Upper lobe of left lung (tissue), 6 donors: ENCODE measurements around the gene TASOR2. TPM values are rescaled to one million over a fixed set of nuclear protein-coding genes. Genes with fewer than 3 reads are reported as not detected.

ENCODE experiments used
- ATAC-seq, 2 donors: fragments of 200-7000 bp; cut with Tn5 transposase; one replicate each; pipeline ENCODE4 v1.9.1; 2022; ENCODE audit warnings: mild to moderate bottlenecking in 2 of 2, moderate library complexity in 2 of 2; ENCODE audit not compliant: low FRiP score in 2 of 2
- DNase-seq, 2 donors: peaks; one replicate each; pipeline ENCODE4 v3.0.0-alpha.2; 2019 to 2020
- H3K27ac ChIP-seq, 4 donors: fragments of 200-600 bp; sonication (generic); one replicate each; pipeline ENCODE4 v1.5.1; 2016 to 2019
- H3K27me3 ChIP-seq, 4 donors: fragments of 200-600 bp; sonication (generic); one replicate each; pipeline ENCODE4 v1.5.1; 2017 to 2019
- H3K36me3 ChIP-seq, 4 donors: fragments of 200-600 bp; sonication (generic); one replicate each; pipeline ENCODE4 v1.5.1; 2016 to 2019
- H3K4me1 ChIP-seq, 4 donors: fragments of 200-600 bp; sonication (generic); one replicate each; pipeline ENCODE4 v1.5.1; 2018 to 2019
- H3K4me3 ChIP-seq, 4 donors: fragments of 200-600 bp; sonication (generic); one replicate each; pipeline ENCODE4 v1.5.1; 2017 to 2019; ENCODE audit warnings: mild to moderate bottlenecking in 2 of 4, moderate library complexity in 1 of 4
- H3K9me3 ChIP-seq, 4 donors: fragments of 200-600 bp; sonication (generic); one replicate each; pipeline ENCODE4 v1.5.1; 2018 to 2019
- EP300 ChIP-seq, 4 donors: sonication (generic); formaldehyde crosslinking; IDR thresholded peaks; one replicate each; pipeline ENCODE4 v1.5.1; 2017; ENCODE audit warnings: antibody characterized with exemption in 4 of 4, control low read depth in 2 of 4
- POLR2A ChIP-seq, 4 donors: fragments of 450-650 bp; IDR thresholded peaks; one replicate each; pipeline ENCODE4 v1.5.1; 2016 to 2017; ENCODE audit warnings: antibody characterized with exemption in 4 of 4, mild to moderate bottlenecking in 2 of 4
- POLR2AphosphoS5 ChIP-seq, 2 donors: sonication (generic); formaldehyde crosslinking; IDR thresholded peaks; one replicate each; pipeline ENCODE4 v1.5.1; 2017; ENCODE audit warnings: antibody characterized with exemption in 2 of 2
- WGBS, 2 donors: methylation state at CpG; one replicate each; pipeline ENCODE4 v1.1.5; 2017 to 2018; 5-methylcytosine and 5-hydroxymethylcytosine counted together
- total RNA-seq, 6 donors: library from RNA; depleted of rRNA in 4 of 6; stranded (reverse); fragments of >200 nt in 4 of 6; gene quantifications; one replicate each; pipeline versions ENCODE4 v1.1.0 to v1.2.1, GENCODE V29; 2016 to 2021
- TF ChIP-seq, protein P1 (sequence below), 6 experiments: fragments of 450-650 bp in 4 of 6; fragments of 200-600 bp in 2 of 6; sonication (generic) in 2 of 6; IDR thresholded peaks; one replicate each; pipeline ENCODE4 v1.5.1; 2016 to 2019; ENCODE audit warnings: antibody characterized with exemption in 6 of 6
- donor health status: DM: no; HTN: no; CAD: no; lungs with moderate emphysema.
- donor health status: DM: no; HTN: yes; CAD: no; lungs with severe emphysema.

The TASOR2 gene
- total RNA-seq, 6 donors from 2014 or later, result 26.2 to 124 (median 65.3) TPM

DNA sequence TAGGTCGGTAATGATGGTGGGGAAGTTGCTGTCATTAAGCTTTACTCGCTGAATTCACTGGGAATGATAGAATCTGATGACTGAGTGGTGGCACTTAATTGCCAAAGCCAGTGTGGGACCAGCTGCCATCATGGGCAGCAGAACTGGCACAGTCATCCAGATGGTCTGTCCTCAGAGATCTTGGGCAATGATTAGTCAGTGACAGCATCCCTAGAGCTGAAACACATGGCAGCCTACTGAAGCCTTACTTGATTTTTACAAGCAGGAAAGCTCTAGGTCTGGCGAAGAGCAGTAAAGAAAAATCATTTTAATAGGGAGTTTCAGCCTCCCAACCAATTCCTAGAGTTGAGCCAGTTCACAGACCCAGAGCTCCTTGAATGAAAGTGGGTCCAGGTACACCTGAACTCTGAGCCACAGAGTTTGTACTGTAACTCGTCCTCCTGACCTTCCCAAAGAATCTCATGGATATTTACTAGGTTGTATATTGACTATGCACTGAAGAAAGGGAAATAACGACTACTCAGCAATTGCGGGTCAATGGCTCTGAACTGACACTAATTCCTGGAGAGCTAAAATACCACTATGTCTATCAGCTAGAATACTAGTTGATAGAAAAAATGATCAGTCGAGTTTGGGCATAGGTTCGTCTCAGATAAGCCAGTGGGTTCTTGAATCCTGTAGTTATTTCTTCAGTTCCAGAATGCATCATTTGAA lies 13.8 kb upstream of the TASOR2 start:
- Histone ChIP-seq H3K4me3 (no peak overlapping the region), H3K4me1 (peaks cover 6 to 14% (median 8%) of the 10 kb centered on the region in 4 donors), H3K27me3 (no peaks in the 10 kb centered on the region), H3K36me3 (no peaks in the 10 kb centered on the region), H3K9me3 (peaks cover 0 to 4% (median 1%) of the 10 kb centered on the region in 4 donors), H3K27ac (no peak overlapping the region)
- ATAC-seq, result no peak
- no peak for TF ChIP-seq POLR2AphosphoS5 (IDR thresholded peaks at IDR 0.05)
- no peak for TF ChIP-seq EP300 (IDR thresholded peaks at IDR 0.05)
- TF ChIP-seq POLR2A (IDR thresholded peaks at IDR 0.05), result no peak
- TF ChIP-seq, protein P1, sequence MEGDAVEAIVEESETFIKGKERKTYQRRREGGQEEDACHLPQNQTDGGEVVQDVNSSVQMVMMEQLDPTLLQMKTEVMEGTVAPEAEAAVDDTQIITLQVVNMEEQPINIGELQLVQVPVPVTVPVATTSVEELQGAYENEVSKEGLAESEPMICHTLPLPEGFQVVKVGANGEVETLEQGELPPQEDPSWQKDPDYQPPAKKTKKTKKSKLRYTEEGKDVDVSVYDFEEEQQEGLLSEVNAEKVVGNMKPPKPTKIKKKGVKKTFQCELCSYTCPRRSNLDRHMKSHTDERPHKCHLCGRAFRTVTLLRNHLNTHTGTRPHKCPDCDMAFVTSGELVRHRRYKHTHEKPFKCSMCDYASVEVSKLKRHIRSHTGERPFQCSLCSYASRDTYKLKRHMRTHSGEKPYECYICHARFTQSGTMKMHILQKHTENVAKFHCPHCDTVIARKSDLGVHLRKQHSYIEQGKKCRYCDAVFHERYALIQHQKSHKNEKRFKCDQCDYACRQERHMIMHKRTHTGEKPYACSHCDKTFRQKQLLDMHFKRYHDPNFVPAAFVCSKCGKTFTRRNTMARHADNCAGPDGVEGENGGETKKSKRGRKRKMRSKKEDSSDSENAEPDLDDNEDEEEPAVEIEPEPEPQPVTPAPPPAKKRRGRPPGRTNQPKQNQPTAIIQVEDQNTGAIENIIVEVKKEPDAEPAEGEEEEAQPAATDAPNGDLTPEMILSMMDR (IDR thresholded peaks at IDR 0.05), result no peak
- WGBS, 2 donors, result 63 to 70% methylated on average over 8 of the region's 8 CpGs
- no peak for DNase-seq

DNA sequence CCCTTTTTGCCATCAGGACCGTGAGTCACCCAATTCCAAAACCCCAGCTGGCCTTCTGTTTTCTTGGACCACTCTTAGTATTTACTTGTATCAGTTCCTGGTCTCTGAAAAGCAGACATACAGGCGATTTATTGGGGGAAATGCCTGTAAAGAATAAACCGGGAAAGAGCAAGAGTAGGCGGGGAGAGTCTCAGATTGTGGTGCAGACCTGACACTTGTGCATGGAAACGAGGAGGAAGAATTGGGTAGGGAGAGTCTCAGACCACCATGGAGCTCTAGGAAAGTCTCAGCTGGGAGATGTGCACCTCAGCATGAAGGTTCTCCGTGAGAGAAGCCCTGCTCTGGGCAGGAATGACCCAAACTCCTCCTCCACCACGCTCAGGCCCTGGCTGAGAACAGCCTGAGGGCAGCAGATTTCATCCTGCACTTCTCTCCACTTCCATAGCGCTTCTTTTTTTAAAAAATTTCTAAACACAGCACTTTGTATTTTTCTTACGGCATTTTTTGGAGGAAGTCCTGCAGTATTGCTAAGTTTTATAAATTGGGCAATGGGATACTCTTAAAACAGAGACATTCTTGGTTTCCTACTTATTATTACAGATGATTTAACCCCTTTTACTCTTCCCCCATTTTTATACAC lies 6.1 kb upstream of the TASOR2 start:
- no peak for ATAC-seq

DNA sequence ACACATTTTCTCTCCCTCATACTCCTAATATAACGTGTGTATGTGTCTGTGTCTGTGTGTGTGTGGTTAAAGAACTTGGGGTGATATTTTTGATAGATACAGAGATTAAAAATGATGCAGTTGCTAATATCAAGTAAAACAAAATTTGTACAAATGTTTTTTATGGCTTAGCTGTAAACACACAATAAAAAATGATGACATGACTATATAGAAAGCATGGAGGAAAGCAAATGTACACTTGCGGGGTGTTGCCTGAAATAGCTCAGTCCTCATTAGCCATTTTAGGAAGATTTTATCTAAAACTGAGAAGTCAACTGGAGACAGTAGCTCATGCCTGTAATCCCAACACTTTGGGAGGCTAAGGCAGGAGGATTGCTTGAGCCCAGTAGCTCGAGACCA lies 5.6 kb upstream of the TASOR2 start:
- H3K4me3 ChIP-seq, result no peak overlapping the region
- ATAC-seq (no peak), DNase-seq (no peak)
- H3K36me3 ChIP-seq, result no peaks in the 10 kb centered on the region
- H3K27ac ChIP-seq, result no peak overlapping the region
- no peaks in the 10 kb centered on the region for H3K27me3 ChIP-seq
- H3K4me1 ChIP-seq, result peaks cover under 1 to 2% (median 2%) of the 10 kb centered on the region in 4 donors
- no peak for TF ChIP-seq EP300 (IDR thresholded peaks at IDR 0.05)
- TF ChIP-seq, protein P1 (IDR thresholded peaks at IDR 0.05), result no peak
- TF ChIP-seq POLR2A (IDR thresholded peaks at IDR 0.05), result no peak
- no peak for TF ChIP-seq POLR2AphosphoS5 (IDR thresholded peaks at IDR 0.05)
- H3K9me3 ChIP-seq, result no peaks in the 10 kb centered on the region
- WGBS, 2 donors, result 74 to 80% methylated on average over 3 of the region's 3 CpGs

More for the DNA sequence above, 6.1 kb upstream of the TASOR2 start:
- H3K4me3 ChIP-seq, result no peak overlapping the region
- H3K27ac ChIP-seq, result no peak overlapping the region
- H3K4me1 ChIP-seq, result no peaks in the 10 kb centered on the region
- DNase-seq, result no peak
- WGBS, 2 donors, result 65 to 73% methylated on average over 9 of the region's 9 CpGs
- no peaks in the 10 kb centered on the region for H3K27me3 ChIP-seq
- no peaks in the 10 kb centered on the region for H3K36me3 ChIP-seq
- no peaks in the 10 kb centered on the region for H3K9me3 ChIP-seq
- no peak for TF ChIP-seq POLR2AphosphoS5 (IDR thresholded peaks at IDR 0.05)
- TF ChIP-seq EP300 (IDR thresholded peaks at IDR 0.05), result no peak
- no peak for TF ChIP-seq POLR2A (IDR thresholded peaks at IDR 0.05)
- TF ChIP-seq, protein P1 (IDR thresholded peaks at IDR 0.05), result no peak

DNA sequence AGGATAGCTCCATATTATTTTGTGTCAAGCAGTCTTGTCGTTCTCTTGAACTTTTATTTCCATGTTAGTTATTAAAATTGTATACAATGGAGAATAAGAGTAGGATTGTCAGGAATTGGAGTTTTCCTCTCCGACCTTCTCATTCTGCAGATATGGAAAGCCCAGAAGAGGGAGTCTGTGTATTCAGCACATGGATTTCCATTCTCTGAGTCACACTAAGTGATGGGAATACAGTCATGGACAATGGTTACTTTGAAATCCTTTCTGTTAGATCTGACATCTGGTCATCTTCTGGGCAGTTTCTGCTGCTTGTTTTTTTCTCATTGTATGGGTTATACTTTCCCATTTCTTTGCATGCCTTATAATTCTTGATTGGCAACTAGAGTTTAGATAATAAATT lies 5.0 kb upstream of the TASOR2 start:
- peaks cover 3 to 5% (median 4%) of the 10 kb centered on the region in 4 donors for H3K4me1 ChIP-seq

More for the DNA sequence above, 5.0 kb upstream of the TASOR2 start:
- 79 to 82% methylated on average over 2 of the region's 2 CpGs for WGBS, 2 donors
- H3K4me3 ChIP-seq, result no peak overlapping the region
- H3K27me3 ChIP-seq, result no peaks in the 10 kb centered on the region
- TF ChIP-seq POLR2A (IDR thresholded peaks at IDR 0.05) (no peak), EP300 (IDR thresholded peaks at IDR 0.05) (no peak), POLR2AphosphoS5 (IDR thresholded peaks at IDR 0.05) (no peak)
- TF ChIP-seq, protein P1 (IDR thresholded peaks at IDR 0.05), result no peak
- H3K36me3 ChIP-seq, result no peaks in the 10 kb centered on the region
- ATAC-seq, result no peak
- H3K27ac ChIP-seq, result no peak overlapping the region
- no peak for DNase-seq
- no peaks in the 10 kb centered on the region for H3K9me3 ChIP-seq
